GM21786 (cell line): ENCODE measurements around the gene TNS1.

ENCODE experiments used
- ATAC-seq: cut with Tn5 transposase; IDR thresholded peaks from one replicate; pipeline ENCODE4 v1.9.1; 2021; ENCODE audit not compliant: unreplicated experiment

TNS1 gene

GRCh38 chr2:217803653-217803960, 199.2 kb downstream of the TNS1 start:
- ATAC-seq = no peak

- no peak for ATAC-seq
Observed at GRCh38 chr2:217802876-217803652, 199.7 kb downstream of the TNS1 start.

GRCh38 chr2:217802266-217802665, 200.5 kb downstream of the TNS1 start:
- no peak for ATAC-seq

- ATAC-seq = no peak
Observed at GRCh38 chr2:217801711-217802110, 201.1 kb downstream of the TNS1 start.

- no peak for ATAC-seq
Observed at GRCh38 chr2:217801115-217801531, 201.7 kb downstream of the TNS1 start.

GRCh38 chr2:217800433-217801114, 202.2 kb downstream of the TNS1 start:
- no peak for ATAC-seq

- ATAC-seq = no peak
Observed at GRCh38 chr2:217799563-217800432, 203.0 kb downstream of the TNS1 start.

- peak; percentile 63 for ATAC-seq
Observed at GRCh38 chr2:217798743-217799562, 203.8 kb downstream of the TNS1 start.

- no peak for ATAC-seq
Observed at GRCh38 chr2:217798191-217798590, 204.6 kb downstream of the TNS1 start.

GRCh38 chr2:217797661-217798069, 205.1 kb downstream of the TNS1 start:
- ATAC-seq = no peak

GRCh38 chr2:217797165-217797564, 205.6 kb downstream of the TNS1 start:
- ATAC-seq = no peak

GRCh38 chr2:217795706-217796465, 206.9 kb downstream of the TNS1 start:
- ATAC-seq = no peak

- ATAC-seq = no peak
Observed at GRCh38 chr2:217795067-217795466, 207.7 kb downstream of the TNS1 start.

- no peak for ATAC-seq
Observed at GRCh38 chr2:217794133-217794986, 208.4 kb downstream of the TNS1 start.

GRCh38 chr2:217793566-217794132, 209.1 kb downstream of the TNS1 start:
- no peak for ATAC-seq

- ATAC-seq = no peak
Observed at GRCh38 chr2:217792626-217793527, 209.9 kb downstream of the TNS1 start.

- ATAC-seq = no peak
Observed at GRCh38 chr2:217791551-217791950, 211.2 kb downstream of the TNS1 start.
